Measurements from ENCODE around the gene GPR78.

Gene GPR78

DNA sequence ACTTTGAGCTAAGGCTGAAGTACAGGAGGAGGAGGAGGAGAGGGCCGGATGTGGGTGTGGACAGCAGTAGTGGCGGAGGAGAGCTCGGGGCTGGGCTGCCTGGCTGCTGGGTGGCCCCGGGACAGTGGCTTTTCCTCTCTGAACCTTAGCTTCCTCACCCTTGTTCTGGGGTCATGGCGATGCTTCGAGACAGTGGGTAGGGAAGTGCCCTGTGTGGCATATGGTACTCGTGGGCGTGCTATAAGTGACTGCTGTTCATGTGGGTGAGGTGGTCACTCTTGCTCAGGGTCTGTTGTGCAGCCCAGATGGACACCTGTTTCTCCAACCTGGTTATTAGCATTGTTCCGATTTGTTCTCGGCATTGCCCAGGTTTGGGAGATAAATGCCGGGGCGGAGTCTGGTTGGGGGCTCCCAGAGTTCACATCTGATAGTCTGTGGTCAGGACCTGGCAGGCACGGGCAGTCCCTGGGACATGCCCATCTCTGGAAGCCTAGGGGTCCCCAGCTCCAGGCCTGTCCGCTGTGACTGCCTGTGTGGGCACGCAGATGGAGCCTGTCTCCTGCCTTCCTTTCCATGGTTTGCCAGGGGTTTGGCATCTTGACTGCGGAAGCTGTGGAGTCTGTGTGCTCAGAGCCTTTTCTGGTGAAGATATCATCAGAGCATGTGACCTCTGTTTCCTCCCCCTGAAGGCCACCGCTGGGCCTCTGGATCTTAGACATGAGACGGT is 7.4 kb downstream of the GPR78 start:
- no peak for DNase-seq

GRCh38 chr4:8588196-8588470 is 7.9 kb downstream of the GPR78 start:
- DNase-seq: no peak

DNA sequence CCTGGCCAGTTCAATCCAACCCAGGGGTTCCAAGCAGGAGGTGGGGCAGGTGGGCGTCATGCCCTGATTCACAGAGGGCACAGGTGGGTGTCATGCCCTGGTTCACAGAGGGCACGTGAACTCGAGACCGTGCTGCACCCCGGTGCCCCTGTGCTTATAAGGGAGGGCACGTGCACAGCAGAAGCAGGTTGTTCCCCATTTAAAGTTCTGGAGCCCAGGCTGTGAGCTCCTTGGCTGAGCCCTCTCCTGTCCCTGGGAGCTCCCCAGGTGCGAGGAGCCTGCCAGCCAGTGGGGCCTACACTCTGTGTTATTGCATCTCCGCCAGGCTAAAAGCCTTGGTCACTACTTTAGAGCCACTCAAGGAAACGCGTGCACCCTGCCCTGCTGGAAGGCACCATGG is 9.1 kb downstream of the GPR78 start:
- DNase-seq: no peak

GRCh38 chr4:8589823-8590545 is 9.8 kb downstream of the GPR78 start:
- DNase-seq: no peak

DNA sequence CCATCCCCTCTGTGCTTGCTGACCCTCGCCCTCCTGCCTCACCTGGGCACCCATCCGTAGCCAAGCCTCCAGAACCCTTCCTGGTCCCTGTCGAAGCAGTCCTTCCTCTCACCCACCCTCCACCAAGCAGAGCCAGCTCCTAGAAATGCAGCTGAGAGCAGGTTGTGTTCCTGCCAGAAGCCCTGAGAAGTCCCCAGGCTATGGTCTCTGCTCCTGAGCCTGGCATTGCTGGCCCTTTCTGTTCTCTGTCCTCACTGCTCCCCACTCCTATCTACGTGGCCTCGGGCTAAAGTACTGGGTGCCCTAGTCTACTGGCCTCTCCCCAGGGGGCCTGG is 10.3 kb downstream of the GPR78 start:
- DNase-seq: no peak

GRCh38 chr4:8591114-8591513 is 10.9 kb downstream of the GPR78 start:
- DNase-seq: no peak

GRCh38 chr4:8591626-8592365 is 11.6 kb downstream of the GPR78 start:
- DNase-seq: no peak

DNA sequence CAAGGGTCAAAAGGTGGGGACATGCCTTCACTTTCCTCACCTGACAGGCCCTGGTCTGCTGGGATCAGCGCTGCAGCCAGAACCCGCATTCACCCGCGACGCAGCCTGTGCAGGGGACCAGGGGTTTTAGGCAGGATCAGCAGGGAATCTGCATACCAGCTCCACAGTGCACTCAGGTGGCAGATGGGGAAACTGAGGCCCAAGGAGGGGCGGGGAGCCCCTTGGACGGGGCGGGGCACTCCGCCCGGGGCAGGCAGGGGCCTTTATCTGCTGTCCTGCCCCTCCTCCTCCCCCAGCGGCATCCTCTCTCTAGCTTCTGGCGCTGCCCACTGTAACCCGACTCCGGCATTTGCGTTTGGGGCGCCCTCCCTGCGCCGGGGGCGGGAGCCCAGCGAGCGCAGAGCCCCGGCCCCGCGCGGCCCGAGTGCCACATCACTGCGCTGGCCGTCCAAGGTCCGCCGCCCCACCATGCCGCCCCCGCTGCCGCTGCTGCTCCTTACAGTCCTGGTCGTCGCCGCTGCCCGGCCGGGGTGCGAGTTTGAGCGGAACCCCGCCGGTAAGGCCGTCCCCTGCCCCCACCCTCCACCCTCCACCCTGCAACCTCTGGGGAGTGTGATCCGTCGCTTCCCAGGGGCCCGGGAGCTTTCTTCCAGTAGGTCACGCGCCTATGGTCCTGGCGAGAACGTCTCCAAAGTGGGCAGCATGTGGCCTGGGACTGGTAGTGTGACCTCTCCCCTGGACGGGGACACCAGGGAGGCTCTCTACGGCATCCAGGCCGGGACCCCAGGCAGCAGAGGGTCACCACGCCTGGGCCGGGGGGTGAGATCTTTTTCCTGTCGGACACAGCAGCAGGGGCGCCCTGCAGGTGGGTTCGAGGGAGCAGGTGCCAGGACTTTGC is 12.4 kb downstream of the GPR78 start, which contains the start of gene CPZ:
Gene CPZ, plus strand, starts transcription at position 400 of the 898 bp plus-strand sequence. Its CDS starts 69 bp downstream, at position 469.
- DNase-seq: no peak

- no peak for DNase-seq
Observed at GRCh38 chr4:8593264-8594096, 13.3 kb downstream of the GPR78 start.

GRCh38 chr4:8594097-8595038 is 14.2 kb downstream of the GPR78 start:
- no peak for DNase-seq

GRCh38 chr4:8595237-8596087 is 15.3 kb downstream of the GPR78 start:
- DNase-seq: no peak

DNA sequence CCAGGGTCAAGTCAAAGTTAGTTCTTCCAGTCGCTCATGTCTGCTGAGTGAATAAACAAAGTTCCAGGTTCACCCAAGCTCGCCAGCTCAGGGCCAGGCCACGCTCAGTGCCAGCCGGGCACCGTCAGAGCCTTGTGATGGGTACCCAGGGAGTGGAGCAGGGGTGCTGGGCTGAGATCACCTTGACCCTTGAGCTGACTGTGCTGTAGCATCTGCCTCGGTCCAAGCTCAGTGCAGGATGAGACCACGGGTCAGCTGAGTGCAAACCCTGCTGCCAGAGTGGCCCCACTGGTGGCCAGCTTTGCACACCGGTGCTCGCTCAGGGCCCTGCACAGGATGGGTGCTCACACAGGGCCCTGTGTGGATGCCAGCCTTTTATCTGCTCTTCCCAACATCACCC is 16.7 kb downstream of the GPR78 start:
- no peak for DNase-seq

DNA sequence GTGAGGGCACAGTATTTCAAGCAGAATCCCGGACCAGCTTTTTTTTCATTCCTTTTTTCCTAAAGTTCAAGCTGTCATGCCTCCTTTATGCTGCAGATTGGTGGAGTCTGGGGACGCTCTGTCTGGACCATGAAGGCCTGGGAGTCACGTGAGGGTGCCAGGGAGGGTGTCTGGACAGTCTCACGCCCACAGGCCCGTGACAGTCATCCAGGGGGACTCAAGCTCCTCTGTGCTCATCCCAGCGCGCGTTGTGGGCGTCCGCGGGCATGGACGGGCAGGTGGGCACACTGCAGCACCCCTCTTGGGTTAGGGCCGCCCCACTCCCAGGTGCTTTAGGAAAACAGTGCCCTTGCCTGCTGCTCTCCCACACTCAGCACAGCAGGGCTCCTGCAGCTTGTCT is 17.1 kb downstream of the GPR78 start:
- DNase-seq: no peak

GRCh38 chr4:8597791-8598190 is 17.6 kb downstream of the GPR78 start:
- DNase-seq: no peak

DNA sequence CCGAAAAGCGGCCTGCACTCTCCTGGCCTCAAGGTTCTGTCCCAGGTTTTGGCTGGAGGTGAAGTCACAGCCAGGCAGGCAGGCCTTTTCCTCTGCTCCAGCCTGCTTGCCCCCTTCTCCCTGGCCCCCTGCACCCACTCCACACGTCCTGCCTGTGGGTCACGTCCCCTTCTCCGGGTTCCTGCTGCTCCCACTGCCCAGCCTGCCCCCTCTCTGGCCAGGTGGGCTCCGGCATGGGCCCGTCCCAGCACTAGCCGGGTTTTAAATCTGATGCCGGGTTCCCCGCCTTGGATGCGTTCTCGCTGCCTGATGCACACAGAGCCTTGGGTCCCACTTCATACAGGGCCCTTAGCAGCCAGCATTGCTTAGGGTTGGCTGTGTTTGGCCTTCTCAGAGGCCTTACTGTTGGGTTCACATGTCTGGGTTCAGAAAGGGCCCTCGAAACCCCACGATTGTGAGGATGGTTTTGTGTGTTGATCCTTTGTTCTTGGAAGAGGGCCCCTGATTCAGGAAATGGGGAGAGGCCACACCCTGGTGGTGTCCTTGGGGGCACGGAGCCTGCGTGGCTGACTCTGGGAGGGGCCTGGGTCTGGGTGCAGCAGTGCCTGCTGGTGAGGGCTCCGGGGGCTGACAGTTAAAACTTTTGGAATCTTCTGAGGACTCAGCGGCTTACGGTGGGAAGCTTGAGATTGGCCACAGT is 18.3 kb downstream of the GPR78 start:
- DNase-seq: no peak

GRCh38 chr4:8599091-8599460 is 18.9 kb downstream of the GPR78 start:
- no peak for DNase-seq

- DNase-seq: no peak
Observed at GRCh38 chr4:8599657-8600056, 19.5 kb downstream of the GPR78 start.

GRCh38 chr4:8600266-8600665 is 20.1 kb downstream of the GPR78 start:
- no peak for DNase-seq

- DNase-seq: no peak
Observed at GRCh38 chr4:8600686-8601085, 20.5 kb downstream of the GPR78 start.
